Measurements from ENCODE around the gene ANAPC16.
"Not testable (repeated sequence)": the region's sequence is repeated elsewhere in the genome, so short reads cannot be mapped to it uniquely, and the experiment has no call there.

Gene ANAPC16

DNA sequence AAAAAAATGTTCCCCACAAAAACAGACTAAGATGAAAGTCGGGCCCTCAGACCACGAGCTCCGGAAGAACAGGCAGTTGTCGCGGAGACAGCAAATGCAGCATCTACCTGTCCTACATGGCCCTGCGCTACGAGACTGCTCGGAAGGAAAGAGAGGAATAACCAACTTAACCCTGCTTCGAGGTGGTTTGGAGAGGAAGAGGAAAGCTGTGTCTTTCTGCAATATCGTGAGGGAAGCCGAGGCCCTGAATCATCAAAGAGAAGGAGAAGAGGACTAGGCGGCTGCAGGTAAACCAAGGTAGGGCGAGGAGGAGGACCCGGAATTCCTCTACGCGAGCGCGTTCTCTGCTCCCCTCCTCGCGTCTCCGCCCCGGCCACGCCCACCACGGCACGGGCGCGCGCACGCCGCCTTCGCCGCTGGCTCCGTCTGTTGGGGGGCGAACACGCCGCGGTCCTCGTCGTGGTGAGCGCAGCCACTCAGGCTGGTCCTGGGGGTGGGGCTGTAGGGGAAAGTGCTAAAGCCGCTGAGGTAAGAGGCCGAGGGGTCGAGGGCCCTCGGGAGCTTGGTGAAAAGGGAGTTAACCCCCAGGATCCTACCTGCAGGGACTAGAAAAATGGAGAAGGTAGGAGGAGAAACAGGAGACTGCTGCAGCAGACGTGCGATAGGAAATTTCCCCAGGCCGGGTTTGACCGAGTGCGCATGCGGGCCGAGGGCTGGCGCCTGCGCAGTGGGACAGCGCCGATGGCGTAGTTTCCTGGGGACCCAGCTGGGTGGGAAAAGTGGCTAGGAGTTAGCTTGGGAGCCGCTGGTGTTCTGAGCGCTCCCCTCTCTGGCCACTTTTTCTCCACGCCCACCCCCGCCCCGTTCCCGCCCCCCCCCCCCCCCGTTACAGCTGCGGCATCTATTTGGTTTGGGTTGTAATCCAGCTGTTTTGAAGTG lies at the start of gene ANAPC16, which contains the start of gene ASCC1:
Gene ANAPC16 (plus strand): TSS at position 402 of the 939 bp plus-strand sequence. CDS start 7,903 bp downstream, outside the sequence.
Gene ASCC1 (minus strand): TSS at position 666 of the 939 bp plus-strand sequence. CDS start 2,978 bp downstream, outside the sequence.
- DNase-seq = peak; percentile 86

GRCh38 chr10:72167118-72167517 lies 48.7 kb upstream of the ANAPC16 start:
- DNase-seq = no peak

DNA sequence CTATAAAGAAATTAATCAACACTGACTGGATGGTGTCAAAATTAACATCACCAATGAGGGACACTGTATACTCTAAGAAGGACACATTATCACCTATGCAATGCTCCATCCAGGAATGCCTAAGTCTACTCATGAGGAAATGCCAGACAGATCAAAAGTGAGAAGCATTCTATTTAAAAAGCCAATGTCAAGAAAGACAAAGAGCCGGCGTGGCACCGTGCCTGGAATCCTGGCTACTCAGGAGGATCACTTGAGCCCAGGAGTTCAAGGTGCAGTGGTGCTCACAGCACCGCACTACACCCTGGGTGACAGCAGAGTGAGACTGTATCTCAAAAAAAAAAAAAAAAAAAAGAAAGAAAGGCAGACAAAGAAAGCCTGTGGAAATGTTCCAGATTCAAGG lies 45.5 kb upstream of the ANAPC16 start:
- no peak for DNase-seq

GRCh38 chr10:72170733-72171132 lies 45.1 kb upstream of the ANAPC16 start:
- DNase-seq = no peak

- DNase-seq = no peak
Observed at GRCh38 chr10:72171175-72171630, 44.6 kb upstream of the ANAPC16 start.

DNA sequence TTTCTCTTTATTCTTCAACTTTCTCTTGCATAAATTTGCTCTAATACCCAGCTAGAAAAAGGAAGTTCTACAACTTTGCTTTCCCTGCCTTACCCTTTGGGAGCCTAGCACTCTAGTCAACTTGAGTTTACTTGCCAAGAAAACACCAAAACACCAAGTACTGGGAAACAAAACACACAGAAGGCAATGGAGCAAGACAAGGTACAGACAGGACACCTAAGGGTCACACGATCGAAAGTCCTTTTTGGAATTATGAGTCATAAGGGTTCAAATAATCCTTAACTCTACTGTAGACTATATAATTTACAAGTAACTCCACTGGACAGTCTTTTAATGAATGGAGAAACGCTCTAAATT lies 42.6 kb upstream of the ANAPC16 start:
- DNase-seq = no peak

GRCh38 chr10:72173619-72174296 lies 42.1 kb upstream of the ANAPC16 start:
- DNase-seq = no peak

GRCh38 chr10:72174297-72174662 lies 41.5 kb upstream of the ANAPC16 start:
- no peak for DNase-seq

GRCh38 chr10:72175149-72175548 lies 40.7 kb upstream of the ANAPC16 start:
- no peak for DNase-seq

- DNase-seq = no peak
Observed at GRCh38 chr10:72176701-72177100, 39.1 kb upstream of the ANAPC16 start.

DNA sequence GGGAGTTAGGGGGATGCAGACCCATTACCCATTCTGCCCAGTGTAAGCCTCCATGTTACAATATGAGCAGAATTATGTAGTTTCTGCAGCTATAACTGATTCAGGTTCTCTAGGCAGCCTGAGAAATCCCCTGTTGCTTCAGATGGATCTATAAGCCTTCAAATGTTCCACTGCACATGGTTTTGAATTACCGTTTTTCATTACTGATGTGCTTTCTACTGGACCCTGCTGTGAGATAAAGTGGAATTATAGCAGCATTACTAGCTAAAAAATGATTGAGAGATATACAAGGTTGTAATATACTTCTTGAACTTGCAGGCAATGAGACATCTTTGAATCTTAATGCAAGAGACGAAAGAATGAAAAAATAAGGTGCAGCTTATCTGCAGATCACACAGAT lies 38.4 kb upstream of the ANAPC16 start:
- DNase-seq = no peak

- no peak for DNase-seq
Observed at GRCh38 chr10:72184156-72184555, 31.7 kb upstream of the ANAPC16 start.

- DNase-seq = no peak
Observed at GRCh38 chr10:72186258-72186981, 29.4 kb upstream of the ANAPC16 start.

DNA sequence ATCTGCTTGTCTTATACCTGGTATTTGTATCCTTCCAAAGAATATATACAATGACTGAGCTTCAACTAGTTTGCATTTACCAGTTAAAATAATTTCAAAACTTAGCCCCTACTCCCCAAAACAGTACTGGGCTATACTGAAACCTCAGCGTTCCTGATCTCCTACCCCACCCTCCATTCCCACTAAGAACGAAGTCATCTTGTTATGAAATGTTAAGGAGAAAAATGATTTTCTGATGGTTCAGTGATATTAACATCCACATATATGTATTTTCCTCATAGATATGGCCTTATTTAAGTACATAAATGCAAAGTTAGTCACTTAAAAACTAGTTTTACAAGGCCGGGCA lies 28.9 kb upstream of the ANAPC16 start:
- no peak for DNase-seq

GRCh38 chr10:72194949-72195348 lies 20.9 kb upstream of the ANAPC16 start:
- no peak for DNase-seq

- DNase-seq = no peak
Observed at GRCh38 chr10:72200883-72201282, 14.9 kb upstream of the ANAPC16 start.

- DNase-seq = no peak
Observed at GRCh38 chr10:72201293-72201692, 14.5 kb upstream of the ANAPC16 start.

DNA sequence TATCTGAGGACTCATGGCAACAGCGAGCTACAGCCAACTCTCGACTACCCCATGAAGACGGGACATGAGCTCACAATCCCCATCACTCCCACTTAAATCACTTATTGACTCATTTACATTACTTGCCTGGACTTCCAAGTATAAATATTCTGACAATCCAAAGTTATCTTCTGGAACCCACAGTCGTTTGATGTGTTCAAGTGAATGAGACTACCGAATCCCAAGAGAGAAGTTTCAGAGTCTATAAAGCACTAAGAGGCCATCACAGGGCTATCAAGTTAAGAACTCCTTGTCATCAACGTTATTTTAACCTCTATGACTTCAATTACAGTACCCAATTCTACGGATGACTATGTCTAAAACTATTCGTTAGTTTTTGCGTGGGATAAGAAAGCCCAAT lies 11.5 kb upstream of the ANAPC16 start:
- DNase-seq = no peak

GRCh38 chr10:72204724-72205123 lies 11.1 kb upstream of the ANAPC16 start:
- no peak for DNase-seq

GRCh38 chr10:72206511-72207229 lies 9.1 kb upstream of the ANAPC16 start:
- no peak for DNase-seq

GRCh38 chr10:72208526-72208925 lies 7.3 kb upstream of the ANAPC16 start:
- not testable (repeated sequence) for DNase-seq

- not testable (repeated sequence) for DNase-seq
Observed at GRCh38 chr10:72211381-72211780, 4.4 kb upstream of the ANAPC16 start.

DNA sequence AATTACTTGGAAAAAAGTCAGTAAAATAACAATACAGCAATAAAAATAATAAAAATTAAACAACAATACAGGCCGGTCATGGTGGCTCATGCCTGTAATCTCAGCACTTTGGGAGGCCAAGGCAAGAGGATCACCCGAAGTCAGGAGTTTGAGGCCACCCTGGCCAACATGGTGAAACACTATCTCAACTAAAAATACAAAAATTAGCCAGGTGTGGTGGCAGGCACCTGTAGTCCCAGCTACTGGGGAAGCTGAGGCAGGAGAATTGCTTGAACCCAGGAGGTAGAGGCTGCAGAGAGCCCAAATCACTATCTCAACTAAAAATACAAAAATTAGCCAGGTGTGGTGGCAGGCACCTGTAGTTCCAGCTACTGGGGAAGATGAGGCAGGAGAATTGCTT lies 4.0 kb upstream of the ANAPC16 start:
- not testable (repeated sequence) for DNase-seq
